ENCODE results near the gene TMEM54.

DNA sequence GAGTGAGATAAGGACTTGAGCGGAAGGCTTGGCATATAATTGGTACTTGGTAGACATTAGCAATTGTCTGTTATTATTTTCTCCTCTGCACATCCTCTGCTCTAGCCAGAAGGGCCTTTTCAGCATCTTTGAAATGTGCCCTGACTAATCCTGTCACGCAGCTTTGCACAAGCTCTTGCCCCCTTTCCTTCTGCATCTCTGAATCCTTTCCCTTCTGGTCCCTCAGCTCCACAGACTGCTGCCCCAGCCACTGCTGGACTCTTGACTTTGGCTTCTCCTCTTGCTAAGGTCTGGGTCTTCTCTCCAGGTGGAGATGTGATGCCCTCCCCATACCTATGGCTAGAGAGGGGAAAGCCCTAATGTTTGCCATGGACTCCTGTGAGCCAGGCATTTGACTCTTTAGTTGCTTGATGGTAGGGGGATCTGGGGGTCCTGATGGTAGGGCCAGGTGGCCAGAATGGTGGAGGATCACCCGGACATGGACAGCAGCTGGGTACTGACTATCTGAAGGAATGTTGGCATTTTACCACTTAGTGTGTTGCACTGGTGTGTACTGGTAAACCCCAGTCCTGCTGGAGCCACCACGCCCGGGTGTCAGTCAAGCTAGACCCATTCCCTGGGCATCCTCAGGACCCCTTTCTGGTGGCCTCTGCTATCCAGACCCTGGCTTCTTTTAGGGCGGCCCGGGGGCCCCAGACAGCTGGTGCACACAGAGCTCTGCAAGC, 10.5 kb downstream of the TMEM54 start:
- no peak for TF ChIP-seq CTCF (IDR thresholded peaks at IDR 0.05; ENCODE audit: low read length)
- TF ChIP-seq EZH2phosphoT487 (IDR thresholded peaks at IDR 0.05; ENCODE audit: low read length), result no peak

Data from MM.1S (cell line).